Immature natural killer cell (primary cell): ENCODE measurements around the gene ICE2. TPM values are rescaled to one million over a fixed set of nuclear protein-coding genes. Genes with fewer than 3 reads are reported as not detected.

Source experiments
- DNase-seq, 3 donors: peaks; one replicate each; pipeline ENCODE4 v3.0.0; 2022; ENCODE audit warnings: mixed read lengths in 1 of 3
- H3K27ac Mint-ChIP-seq, 6 donors: one replicate each; pipeline ENCODE4 v1.8.0; 2020; ENCODE audit warnings: mixed read lengths in 6 of 6, mild to moderate bottlenecking in 5 of 6, inconsistent platforms in 4 of 6, moderate library complexity in 3 of 6
- H3K27me3 Mint-ChIP-seq, 3 donors: one replicate each; pipeline ENCODE4 v1.8.0; 2020 to 2021; ENCODE audit warnings: low read depth in 3 of 3, mild to moderate bottlenecking in 3 of 3, mixed read lengths in 3 of 3, moderate library complexity in 3 of 3, inconsistent platforms in 1 of 3
- H3K36me3 Mint-ChIP-seq, 3 donors: one replicate each; pipeline ENCODE4 v1.8.0; 2020; ENCODE audit warnings: mixed read lengths in 3 of 3, inconsistent platforms in 2 of 3, mild to moderate bottlenecking in 2 of 3
- H3K4me1 Mint-ChIP-seq, 2 donors: one replicate each; pipeline ENCODE4 v1.8.0; 2020; ENCODE audit warnings: inconsistent platforms in 2 of 2, mild to moderate bottlenecking in 2 of 2, mixed read lengths in 2 of 2, moderate library complexity in 1 of 2
- H3K4me3 Mint-ChIP-seq, 5 donors: one replicate each; pipeline ENCODE4 v1.8.0; 2020; ENCODE audit warnings: mild to moderate bottlenecking in 5 of 5, mixed read lengths in 5 of 5, inconsistent platforms in 3 of 5, moderate library complexity in 3 of 5
- H3K9me3 Mint-ChIP-seq, 6 donors: one replicate each; pipeline ENCODE4 v1.8.0; 2020; ENCODE audit warnings: mild to moderate bottlenecking in 6 of 6, mixed read lengths in 6 of 6, inconsistent platforms in 4 of 6, moderate library complexity in 3 of 6
- polyA plus RNA-seq, 3 donors: library from polyadenylated mRNA; unstranded; fragments of 300-500 nt; fragmentation: Illumina TruSeq; gene quantifications; one replicate each; pipeline ENCODE4 v1.2.3, GENCODE V29; 2021

ICE2 gene
- polyA plus RNA-seq, 3 donors from 2014 or later: 26.5 to 40.7 (median 33.4) TPM

- Mint-ChIP-seq H3K9me3 (no peaks in the 10 kb centered on the region), H3K27me3 (peaks cover 1 to 11% (median 5%) of the 10 kb centered on the region in 3 donors), H3K27ac (peak overlapping the region in 4 of 6 donors; percentile 5 to 36 (median 33)), H3K4me1 (peaks cover 41 to 68% of the 10 kb centered on the region in 2 donors), H3K4me3 (no peak overlapping the region), H3K36me3 (peaks cover 3 to 47% (median 38%) of the 10 kb centered on the region in 3 donors)
- DNase-seq: no peak
Observed at GRCh38 chr15:60512937-60513336, 34.0 kb upstream of the ICE2 start.

DNA sequence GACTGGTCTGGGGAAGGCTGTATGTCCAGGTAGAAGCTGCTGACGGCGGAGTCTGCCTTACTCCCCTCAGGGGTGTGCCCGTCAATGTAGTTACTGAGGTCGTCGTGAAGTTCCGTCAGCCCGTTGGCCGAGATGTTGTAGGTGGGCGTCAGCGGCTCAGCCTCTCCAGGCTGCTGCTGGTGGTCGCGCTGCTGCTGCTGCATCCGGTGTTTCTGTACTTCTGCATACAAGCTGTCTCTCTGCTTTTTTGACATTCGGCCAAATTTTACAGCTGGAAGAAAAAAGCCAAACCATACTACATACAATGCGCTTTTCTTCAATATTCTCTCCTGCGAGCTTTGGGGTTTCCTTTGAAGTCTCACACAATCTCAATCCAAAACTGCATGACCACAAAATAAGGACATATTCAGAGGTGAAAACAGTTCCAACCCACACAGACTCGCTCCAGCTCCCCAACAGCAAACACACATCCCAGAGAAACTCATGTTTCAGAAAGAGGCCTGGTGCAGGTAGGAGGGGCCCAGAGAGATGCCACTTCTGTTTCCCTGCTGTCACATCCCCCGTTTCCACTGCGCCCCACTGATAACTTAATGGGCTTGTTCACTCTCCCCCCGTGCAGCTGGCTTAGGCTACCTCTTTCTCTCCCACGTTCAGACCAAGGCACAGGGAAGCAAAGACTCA is 32.5 kb upstream of the ICE2 start:
- Mint-ChIP-seq H3K4me3 (no peak overlapping the region), H3K4me1 (peaks cover 43 to 67% of the 10 kb centered on the region in 2 donors), H3K27me3 (peaks cover 3 to 11% (median 5%) of the 10 kb centered on the region in 3 donors), H3K27ac (peak overlapping the region in 5 of 6 donors; percentile 32 to 85 (median 51)), H3K9me3 (no peaks in the 10 kb centered on the region), H3K36me3 (peaks cover 3 to 47% (median 43%) of the 10 kb centered on the region in 3 donors)
- no peak for DNase-seq

- no peaks in the 10 kb centered on the region for H3K9me3 Mint-ChIP-seq
- H3K27me3 Mint-ChIP-seq: peaks cover 3 to 14% (median 4%) of the 10 kb centered on the region in 3 donors
- H3K27ac Mint-ChIP-seq: peak overlapping the region in 5 of 6 donors; percentile 17 to 76 (median 47)
- peaks cover 45 to 73% of the 10 kb centered on the region in 2 donors for H3K4me1 Mint-ChIP-seq
- H3K4me3 Mint-ChIP-seq: no peak overlapping the region
- DNase-seq: no peak
- H3K36me3 Mint-ChIP-seq: peaks cover 7 to 55% (median 55%) of the 10 kb centered on the region in 3 donors
Observed at GRCh38 chr15:60510006-60510405, 31.1 kb upstream of the ICE2 start.

GRCh38 chr15:60509470-60509869 is 30.5 kb upstream of the ICE2 start:
- no peak for DNase-seq
- H3K27me3 Mint-ChIP-seq: peaks cover 3 to 13% (median 4%) of the 10 kb centered on the region in 3 donors
- no peak overlapping the region for H3K4me3 Mint-ChIP-seq
- H3K4me1 Mint-ChIP-seq: peaks cover 41 to 68% of the 10 kb centered on the region in 2 donors
- peak overlapping the region in 5 of 6 donors; percentile 8 to 86 (median 50) for H3K27ac Mint-ChIP-seq
- peaks cover 7 to 60% (median 59%) of the 10 kb centered on the region in 3 donors for H3K36me3 Mint-ChIP-seq
- no peaks in the 10 kb centered on the region for H3K9me3 Mint-ChIP-seq

- H3K4me1 Mint-ChIP-seq: peaks cover 34 to 58% of the 10 kb centered on the region in 2 donors
- peaks cover 3 to 11% (median 6%) of the 10 kb centered on the region in 3 donors for H3K27me3 Mint-ChIP-seq
- peak overlapping the region; percentile 50 to 90 (median 72) for H3K27ac Mint-ChIP-seq
- H3K9me3 Mint-ChIP-seq: no peaks in the 10 kb centered on the region
- peak overlapping the region in 1 of 5 donors; percentile 22 for H3K4me3 Mint-ChIP-seq
- H3K36me3 Mint-ChIP-seq: peaks cover 7 to 55% (median 50%) of the 10 kb centered on the region in 3 donors
- no peak for DNase-seq
Observed at GRCh38 chr15:60508442-60508841, 29.5 kb upstream of the ICE2 start.

GRCh38 chr15:60507596-60508424 is 28.9 kb upstream of the ICE2 start:
- H3K36me3 Mint-ChIP-seq: peaks cover 6 to 53% (median 47%) of the 10 kb centered on the region in 3 donors
- peak overlapping the region in 2 of 5 donors; percentile 33 to 50 for H3K4me3 Mint-ChIP-seq
- peaks cover 1 to 11% (median 6%) of the 10 kb centered on the region in 3 donors for H3K27me3 Mint-ChIP-seq
- DNase-seq: peak; percentile 67 to 75 (median 69)
- H3K9me3 Mint-ChIP-seq: no peaks in the 10 kb centered on the region
- H3K4me1 Mint-ChIP-seq: peaks cover 34 to 58% of the 10 kb centered on the region in 2 donors
- H3K27ac Mint-ChIP-seq: peak overlapping the region; percentile 50 to 90 (median 72)

- DNase-seq: no peak
- Mint-ChIP-seq H3K4me1 (peaks cover 5 to 18% of the 10 kb centered on the region in 2 donors), H3K36me3 (peaks cover 4 to 48% (median 35%) of the 10 kb centered on the region in 3 donors), H3K27me3 (peaks cover 0 to 5% (median 2%) of the 10 kb centered on the region in 3 donors), H3K9me3 (no peaks in the 10 kb centered on the region), H3K4me3 (no peak overlapping the region), H3K27ac (peak overlapping the region in 2 of 6 donors; percentile 34 to 56)
Observed at GRCh38 chr15:60496853-60497252, 17.9 kb upstream of the ICE2 start.

GRCh38 chr15:60494108-60494507 is 15.2 kb upstream of the ICE2 start:
- Mint-ChIP-seq H3K9me3 (no peaks in the 10 kb centered on the region), H3K27ac (peak overlapping the region in 4 of 6 donors; percentile 7 to 76 (median 21)), H3K4me1 (peaks cover 6 to 30% of the 10 kb centered on the region in 2 donors), H3K4me3 (no peak overlapping the region), H3K27me3 (peaks cover 0 to 5% (median 2%) of the 10 kb centered on the region in 3 donors), H3K36me3 (peaks cover 4 to 31% (median 22%) of the 10 kb centered on the region in 3 donors)
- no peak for DNase-seq

GRCh38 chr15:60493166-60493565 is 14.2 kb upstream of the ICE2 start:
- H3K27me3 Mint-ChIP-seq: peaks cover 0 to 5% (median 5%) of the 10 kb centered on the region in 3 donors

DNA sequence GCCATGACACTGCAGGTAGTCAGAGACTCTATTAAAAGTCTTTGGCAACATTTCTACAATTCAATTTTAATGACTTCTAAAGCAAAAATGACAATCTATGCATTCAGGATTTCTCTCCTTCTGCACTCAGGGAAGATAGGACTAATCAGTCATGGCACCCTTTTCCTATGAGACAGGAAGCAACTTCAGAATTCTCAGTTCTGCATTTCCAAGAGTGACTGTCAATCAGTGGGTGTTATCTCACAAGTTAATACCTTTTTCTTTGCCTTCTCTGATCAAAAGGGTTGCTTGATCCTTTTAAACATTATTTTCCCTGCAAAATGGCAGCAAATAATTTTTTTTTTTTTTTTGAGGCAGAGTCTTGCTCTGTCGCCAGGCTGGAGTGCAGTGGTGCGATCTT is 7.8 kb upstream of the ICE2 start:
- Mint-ChIP-seq H3K27ac (peak overlapping the region in 2 of 6 donors; percentile 17 to 20), H3K36me3 (no peaks in the 10 kb centered on the region), H3K4me3 (peak overlapping the region in 1 of 5 donors; percentile 4), H3K27me3 (peaks cover 2 to 13% (median 6%) of the 10 kb centered on the region in 3 donors), H3K4me1 (peaks cover 18 to 41% of the 10 kb centered on the region in 2 donors), H3K9me3 (no peaks in the 10 kb centered on the region)
- no peak for DNase-seq

More at GRCh38 chr15:60493166-60493565, 14.2 kb upstream of the ICE2 start:
- Mint-ChIP-seq H3K36me3 (peaks cover 4 to 25% (median 22%) of the 10 kb centered on the region in 3 donors), H3K4me1 (peaks cover 8 to 30% of the 10 kb centered on the region in 2 donors), H3K9me3 (no peaks in the 10 kb centered on the region), H3K4me3 (no peak overlapping the region), H3K27ac (peak overlapping the region in 3 of 6 donors; percentile 8 to 69 (median 51))
- DNase-seq: no peak

- Mint-ChIP-seq H3K9me3 (no peaks in the 10 kb centered on the region), H3K36me3 (no peaks in the 10 kb centered on the region), H3K27me3 (peaks cover 2 to 13% (median 6%) of the 10 kb centered on the region in 3 donors)
Observed at GRCh38 chr15:60485365-60486055, 6.6 kb upstream of the ICE2 start.

GRCh38 chr15:60483042-60483441 is 4.1 kb upstream of the ICE2 start:
- Mint-ChIP-seq H3K4me3 (no peak overlapping the region), H3K27ac (peak overlapping the region in 2 of 6 donors; percentile 2 to 54), H3K9me3 (no peaks in the 10 kb centered on the region), H3K4me1 (peaks cover 36 to 54% of the 10 kb centered on the region in 2 donors), H3K27me3 (peaks cover 10 to 18% (median 16%) of the 10 kb centered on the region in 3 donors), H3K36me3 (no peaks in the 10 kb centered on the region)
- no peak for DNase-seq

More at GRCh38 chr15:60485365-60486055, 6.6 kb upstream of the ICE2 start:
- H3K4me1 Mint-ChIP-seq: peaks cover 17 to 31% of the 10 kb centered on the region in 2 donors
- no peak for DNase-seq
- no peak overlapping the region for H3K4me3 Mint-ChIP-seq
- H3K27ac Mint-ChIP-seq: peak overlapping the region; percentile 31 to 77 (median 58)

DNA sequence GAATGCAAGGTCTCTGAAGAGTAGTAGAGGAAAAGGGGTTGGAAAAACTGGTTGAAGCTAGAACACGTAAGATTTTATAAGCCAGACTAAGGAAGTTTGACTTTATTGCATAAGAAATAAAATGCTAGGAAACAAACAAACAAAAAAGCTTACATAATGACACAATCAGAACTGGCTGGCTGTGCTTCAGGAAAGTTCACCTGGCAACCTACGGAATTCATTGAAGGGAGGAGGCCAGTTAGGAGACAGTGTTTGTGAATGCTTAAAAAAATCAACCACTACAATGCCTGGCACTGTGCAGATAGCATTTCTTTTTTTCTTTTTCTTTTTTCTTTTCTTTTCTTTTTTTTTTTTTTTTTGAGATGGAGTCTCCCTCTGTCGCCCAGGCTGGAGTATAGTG is 1.9 kb upstream of the ICE2 start:
- H3K4me1 Mint-ChIP-seq: peaks cover 46 to 68% of the 10 kb centered on the region in 2 donors
- no peak overlapping the region for H3K4me3 Mint-ChIP-seq
- no peak for DNase-seq
- peaks cover 0 to 6% (median 0%) of the 10 kb centered on the region in 3 donors for H3K36me3 Mint-ChIP-seq
- no peaks in the 10 kb centered on the region for H3K9me3 Mint-ChIP-seq
- H3K27ac Mint-ChIP-seq: peak overlapping the region in 3 of 6 donors; percentile 97 to 99 (median 99)
- peaks cover 11 to 18% (median 13%) of the 10 kb centered on the region in 3 donors for H3K27me3 Mint-ChIP-seq
